ENCODE data around the gene TIAM2. TPM values are rescaled to one million over a fixed set of nuclear protein-coding genes. Genes with fewer than 3 reads are reported as not detected.
"Not testable (repeated sequence)": the region's sequence is repeated elsewhere in the genome, so short reads cannot be mapped to it uniquely, and the experiment has no call there.

Gene TIAM2
- 8.0 and 11.3 TPM in 2 replicates for total RNA-seq (2014; rRNA removed; shearing (Covaris generic); ENCODE audit: low replicate concordance)

DNA sequence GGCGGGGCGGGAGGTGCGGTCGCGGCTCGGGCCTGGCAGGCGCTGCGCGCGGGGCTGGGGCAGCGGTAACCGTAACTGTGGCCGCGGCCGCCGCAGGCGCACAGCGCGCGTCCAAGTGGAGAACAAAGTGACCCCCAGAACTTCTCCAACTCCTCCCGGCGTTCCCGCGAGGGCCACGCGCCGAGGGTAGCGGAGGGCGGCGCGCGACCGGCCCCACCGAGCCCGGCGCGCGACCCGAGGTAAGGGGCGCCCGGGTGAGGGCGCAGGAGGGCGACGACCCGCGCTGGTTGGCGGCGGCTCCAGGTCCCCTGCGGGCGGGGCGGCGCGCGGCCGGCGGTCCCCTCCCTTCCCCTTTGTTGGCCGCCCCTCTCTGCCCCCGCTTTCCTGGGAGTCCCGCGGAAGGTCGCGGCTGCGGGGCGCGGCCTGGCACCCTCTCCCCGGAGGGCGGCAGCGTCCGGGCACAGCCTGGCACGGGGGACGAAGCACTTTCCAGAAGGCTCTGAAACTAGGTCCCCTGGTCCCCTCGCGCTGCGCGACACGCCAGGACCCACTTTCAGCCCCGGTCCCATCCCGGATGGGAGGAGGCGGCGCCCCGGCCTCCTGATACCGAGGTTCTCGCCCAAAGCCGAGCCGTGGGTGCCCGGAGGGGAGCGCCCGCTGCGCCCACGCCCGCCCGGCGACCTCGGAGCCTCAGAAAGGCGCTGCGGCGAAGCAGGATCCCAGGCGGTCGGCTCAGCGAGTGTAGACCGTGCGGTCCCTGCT, at the start of gene TIAM2:
Gene TIAM2, plus strand, starts transcription at position 62 of the 762 bp plus-strand sequence. CDS start 133,909 bp downstream, outside the sequence.
- peak; percentile 58 for DNase-seq (ENCODE audit: low read depth)
- in situ Hi-C loops (cut with HindIII; ENCODE audit: low pct_unique_long_range_greater_than_20kb, low sequenced_read_pairs): no loop called here

DNA sequence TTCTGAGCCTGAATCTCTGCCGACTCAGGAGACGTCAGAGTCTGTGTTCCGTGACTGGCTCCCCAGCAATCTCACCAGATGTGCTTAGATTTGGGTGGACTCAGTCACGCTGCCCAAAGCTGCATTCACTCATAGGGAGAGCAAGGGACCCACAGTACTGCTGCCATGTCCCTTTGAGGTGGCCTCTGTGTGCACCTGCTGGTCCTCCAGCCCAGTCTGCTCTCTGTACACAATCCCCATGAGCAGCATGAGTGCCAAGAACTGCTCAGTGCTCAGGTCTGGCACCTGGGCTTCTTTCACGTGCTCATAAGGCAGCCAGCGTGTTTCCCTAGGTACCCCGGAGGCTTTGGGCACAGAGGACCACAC, 44.2 kb upstream of the TIAM2 start:
- DNase-seq (ENCODE audit: low read depth): no peak
- in situ Hi-C loops (cut with HindIII; ENCODE audit: low pct_unique_long_range_greater_than_20kb, low sequenced_read_pairs): no loop called here

DNA sequence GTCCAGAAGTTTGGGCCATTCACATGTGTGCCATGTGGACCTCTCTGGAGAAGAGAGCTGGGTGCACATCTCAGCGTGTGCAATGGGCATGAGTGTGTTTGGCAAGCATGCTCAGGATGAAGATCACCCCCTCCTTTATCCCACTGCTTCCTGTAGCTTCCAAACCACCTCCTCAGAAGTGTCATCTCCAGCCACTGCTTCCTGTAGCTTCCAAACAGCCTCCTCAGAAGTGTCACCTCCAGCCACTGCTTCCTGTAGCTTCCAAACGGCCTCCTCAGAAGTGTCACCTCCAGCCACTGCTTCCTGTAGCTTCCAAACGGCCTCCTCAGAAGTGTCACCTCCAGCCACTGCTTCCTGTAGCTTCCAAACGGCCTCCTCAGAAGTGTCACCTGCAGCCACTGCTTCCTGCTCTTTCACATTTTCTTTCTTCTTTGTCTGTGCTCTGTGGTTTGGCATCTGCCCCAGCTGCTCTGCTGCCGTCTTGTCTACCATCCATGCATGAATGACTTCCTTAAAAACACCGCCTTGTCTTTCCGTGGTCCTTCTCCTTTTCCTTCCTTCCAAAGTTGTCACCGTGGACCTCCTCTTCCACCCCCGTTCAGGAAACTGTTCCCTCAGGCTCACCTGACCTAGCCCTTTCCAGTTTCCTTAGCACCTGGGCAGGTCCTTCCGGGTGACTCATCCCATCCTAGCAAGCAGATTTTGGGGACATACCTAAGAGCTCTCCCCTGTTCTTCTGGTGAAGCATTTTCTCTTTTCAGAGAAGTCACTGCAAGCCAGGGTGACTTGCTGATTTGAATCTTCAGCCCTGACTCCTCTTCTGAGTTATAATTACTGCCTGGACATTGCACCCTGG, 43.5 kb upstream of the TIAM2 start:
- DNase-seq (ENCODE audit: low read depth): no peak
- in situ Hi-C loops (cut with HindIII; ENCODE audit: low pct_unique_long_range_greater_than_20kb, low sequenced_read_pairs): no loop called here

DNA sequence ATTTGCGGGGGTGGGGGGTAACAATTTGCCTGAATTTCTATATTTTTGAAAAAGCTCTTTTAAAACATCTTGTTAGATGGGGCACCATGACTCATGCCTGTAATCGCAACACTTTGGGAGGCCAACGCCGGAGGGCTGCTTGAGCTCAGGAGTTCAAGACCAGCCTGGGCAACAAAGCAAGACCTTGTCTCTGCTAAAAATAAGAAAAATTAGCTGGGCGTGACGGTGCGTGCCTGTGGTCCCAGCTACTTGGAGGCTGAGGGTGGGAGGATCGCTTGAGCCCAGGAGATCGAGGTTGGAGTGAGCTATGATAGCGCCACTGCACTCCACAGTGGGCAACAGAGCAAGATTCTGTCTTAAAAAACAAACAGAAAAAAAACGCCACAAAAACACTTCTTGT, 41.5 kb upstream of the TIAM2 start:
- no peak for DNase-seq (ENCODE audit: low read depth)
- in situ Hi-C loops (cut with HindIII; ENCODE audit: low pct_unique_long_range_greater_than_20kb, low sequenced_read_pairs): no loop called here

DNA sequence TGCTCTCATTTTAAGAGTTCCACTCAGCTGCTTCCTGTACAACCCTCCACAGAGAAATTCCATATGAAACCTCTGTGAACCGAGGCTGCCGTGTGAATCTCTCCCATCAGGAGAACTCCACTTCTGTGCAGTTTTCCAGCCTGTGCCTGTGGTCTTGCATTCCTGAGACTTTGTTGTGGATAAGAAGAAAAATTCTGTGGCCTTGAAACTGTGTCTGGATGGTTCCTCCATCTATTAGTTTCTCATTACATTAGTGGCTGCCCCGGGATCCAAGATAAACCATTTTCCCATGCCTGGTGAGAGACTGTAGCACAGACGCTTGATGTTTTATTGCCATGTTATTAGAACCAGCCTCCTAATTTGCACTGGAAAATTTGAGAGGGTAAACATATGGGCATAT, 40.8 kb upstream of the TIAM2 start:
- DNase-seq (ENCODE audit: low read depth): no peak
- in situ Hi-C loops (cut with HindIII; ENCODE audit: low pct_unique_long_range_greater_than_20kb, low sequenced_read_pairs): no loop called here

DNA sequence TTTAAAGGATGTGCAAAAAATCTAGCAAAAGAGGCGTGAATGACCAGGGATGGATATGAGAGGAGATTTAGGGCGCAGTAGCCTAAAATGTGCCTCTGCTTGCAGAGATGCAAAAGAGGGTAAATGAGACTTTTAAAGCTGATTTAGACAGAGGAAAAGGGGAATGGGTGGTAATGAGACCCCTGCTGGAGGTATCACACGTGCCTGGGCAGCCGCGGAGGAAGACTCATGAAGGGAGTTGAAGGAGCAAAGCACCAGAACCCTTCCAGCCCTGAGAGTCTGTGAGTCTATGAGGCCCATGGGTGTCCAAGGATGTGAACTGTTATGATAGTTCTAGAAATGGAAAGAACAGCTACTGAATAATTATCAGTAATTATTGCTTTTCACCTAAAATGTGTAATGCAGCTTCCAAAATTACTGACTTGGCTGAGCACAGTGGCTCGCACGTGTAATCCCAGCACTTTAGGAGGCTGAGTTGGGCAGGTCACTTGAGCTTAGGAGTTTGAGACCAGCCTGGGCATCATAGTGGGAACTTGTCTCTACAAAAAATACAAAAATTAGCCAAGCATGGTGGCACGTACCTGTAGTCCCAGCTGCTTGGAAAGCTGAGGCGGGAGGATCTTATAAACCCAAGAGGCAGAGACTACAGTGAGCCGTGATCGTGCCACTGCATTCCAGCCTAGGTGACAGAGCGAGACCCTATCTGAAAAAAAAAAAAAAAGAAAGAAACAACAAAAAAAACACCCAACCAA, 38.2 kb upstream of the TIAM2 start:
- in situ Hi-C loops (cut with HindIII; ENCODE audit: low pct_unique_long_range_greater_than_20kb, low sequenced_read_pairs): no loop called here
- no peak for DNase-seq (ENCODE audit: low read depth)

DNA sequence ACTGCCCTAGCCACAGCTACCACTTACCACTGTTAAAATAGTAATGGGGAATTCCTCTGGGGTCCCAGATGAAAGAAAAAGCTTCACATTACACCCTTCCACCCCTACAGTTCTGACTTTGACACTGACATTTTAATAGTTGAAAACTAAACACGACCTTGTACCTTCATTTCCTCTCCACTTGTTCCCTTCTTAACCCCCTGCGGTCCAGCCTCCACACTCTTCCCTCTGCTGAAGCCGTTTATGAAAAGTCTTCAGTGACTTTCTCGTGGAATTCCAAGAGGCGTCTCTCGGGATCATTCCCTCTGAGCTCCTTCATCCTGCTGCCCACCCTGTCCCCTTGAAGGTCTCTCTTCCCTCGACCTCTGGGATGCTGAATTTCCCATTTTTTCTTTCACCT, 36.6 kb upstream of the TIAM2 start:
- DNase-seq (ENCODE audit: low read depth): no peak
- in situ Hi-C loops (cut with HindIII; ENCODE audit: low pct_unique_long_range_greater_than_20kb, low sequenced_read_pairs): no loop called here

DNA sequence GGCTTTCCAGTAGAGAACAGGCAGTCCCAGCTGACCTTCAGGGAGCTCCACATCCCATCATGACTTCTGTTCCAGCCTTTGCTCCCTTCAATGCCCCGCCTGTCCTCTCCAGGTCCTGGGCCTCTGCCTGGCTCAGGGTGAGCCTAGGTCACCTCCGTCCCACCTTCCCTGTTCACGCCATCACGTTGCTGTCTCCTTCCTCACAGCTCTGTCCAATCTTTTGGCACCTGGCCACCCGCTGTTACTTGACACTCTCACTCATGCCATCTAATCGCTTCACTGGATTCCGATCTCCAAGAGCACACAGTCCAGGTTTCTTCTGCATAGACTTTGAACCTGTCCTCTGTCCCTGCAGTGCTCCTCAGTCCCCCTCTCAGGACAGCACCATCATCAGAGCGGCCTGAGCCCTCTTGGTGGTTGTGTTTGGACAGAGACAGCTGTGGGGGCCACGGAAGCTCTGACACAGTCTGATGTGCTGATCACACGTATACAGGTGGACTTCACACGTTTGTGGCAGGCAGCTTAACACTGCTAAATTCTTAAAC, 34.7 kb upstream of the TIAM2 start:
- in situ Hi-C loops (cut with HindIII; ENCODE audit: low pct_unique_long_range_greater_than_20kb, low sequenced_read_pairs): no loop called here
- DNase-seq (ENCODE audit: low read depth): peak; percentile 72

DNA sequence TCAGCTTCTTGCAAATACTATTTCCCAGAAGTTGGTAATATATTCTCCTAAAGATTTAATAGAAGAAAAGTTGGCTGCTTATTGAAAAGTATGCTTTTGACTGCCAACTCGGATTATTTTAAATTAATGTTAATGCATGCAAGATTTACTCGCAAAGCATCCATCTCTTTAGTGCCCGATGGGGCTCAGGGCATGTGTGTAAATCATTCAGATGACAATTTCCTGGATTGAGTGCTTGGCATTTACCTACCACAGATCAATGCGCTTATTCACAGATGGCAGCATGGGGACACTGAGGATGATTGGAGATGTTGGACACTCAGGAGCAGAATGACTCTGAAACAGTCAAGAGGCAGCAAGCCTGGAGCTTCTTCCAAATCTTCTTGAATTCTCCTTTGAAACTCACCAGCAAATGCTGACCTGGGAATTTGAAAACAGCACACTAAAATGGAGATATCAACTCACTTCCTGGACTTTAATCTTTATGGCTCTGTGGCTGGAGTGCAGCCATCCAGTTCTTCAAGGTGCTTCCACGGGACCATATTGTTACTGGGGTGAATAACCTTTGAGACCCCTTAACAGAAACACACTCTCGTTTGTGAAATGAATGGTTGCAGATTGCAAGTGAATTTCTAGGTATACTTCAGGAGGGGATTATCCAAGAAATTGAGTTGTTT, 34.1 kb upstream of the TIAM2 start:
- in situ Hi-C loops (cut with HindIII; ENCODE audit: low pct_unique_long_range_greater_than_20kb, low sequenced_read_pairs): no loop called here
- DNase-seq (ENCODE audit: low read depth): no peak

DNA sequence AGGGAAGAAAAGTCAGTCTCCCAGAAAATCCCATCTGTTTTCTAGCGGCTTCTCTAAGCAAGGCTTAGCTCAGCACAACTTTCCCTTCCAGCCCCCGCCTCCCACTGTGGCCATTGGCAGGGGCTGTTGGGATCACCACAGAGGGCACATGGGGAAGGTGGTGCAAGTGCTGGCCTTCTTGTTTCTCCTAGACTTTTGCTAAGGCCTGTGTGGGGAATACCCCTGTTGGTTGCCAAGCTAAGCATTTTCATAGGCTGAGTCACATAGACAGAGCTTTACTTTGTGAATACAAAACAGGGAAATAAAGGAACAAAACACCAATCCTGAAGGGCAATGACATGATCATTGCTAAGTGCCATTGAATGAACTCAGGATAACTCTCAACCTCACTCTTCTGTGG, 32.4 kb upstream of the TIAM2 start:
- DNase-seq (ENCODE audit: low read depth): peak; percentile 86
- in situ Hi-C loops (cut with HindIII; ENCODE audit: low pct_unique_long_range_greater_than_20kb, low sequenced_read_pairs): no loop called here

DNA sequence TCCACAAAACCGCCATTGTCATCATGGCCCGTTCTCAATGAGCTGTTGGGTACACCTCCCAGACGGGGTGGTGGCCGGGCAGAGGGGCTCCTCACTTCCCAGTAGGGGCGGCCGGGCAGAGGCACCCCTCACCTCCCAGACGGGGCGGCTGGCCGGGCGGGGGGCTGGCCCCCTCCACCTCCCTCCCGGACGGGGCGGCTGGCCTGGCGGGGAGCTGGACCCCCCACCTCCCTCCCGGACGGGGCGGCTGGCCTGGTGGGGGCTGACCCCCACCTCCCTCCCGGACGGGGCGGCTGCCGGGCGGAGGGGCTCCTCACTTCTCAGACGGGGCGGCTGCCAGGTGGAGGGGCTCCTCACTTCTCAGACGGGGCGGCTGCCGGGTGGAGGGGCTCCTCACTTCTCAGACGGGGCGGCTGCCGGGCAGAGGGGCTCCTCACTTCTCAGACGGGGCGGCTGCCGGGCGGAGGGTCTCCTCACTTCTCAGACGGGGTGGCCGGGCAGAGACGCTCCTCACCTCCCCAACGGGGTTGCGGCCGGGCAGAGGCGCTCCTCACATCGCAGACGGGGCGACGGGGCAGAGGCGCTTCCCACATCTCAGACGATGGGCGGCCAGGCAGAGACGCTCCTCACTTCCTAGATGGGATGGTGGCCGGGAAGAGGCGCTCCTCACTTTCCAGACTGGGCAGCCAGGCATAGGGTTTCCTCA, 28.9 kb upstream of the TIAM2 start:
- in situ Hi-C loops (cut with HindIII; ENCODE audit: low pct_unique_long_range_greater_than_20kb, low sequenced_read_pairs); DNase-seq (ENCODE audit: low read depth): not testable (repeated sequence)

DNA sequence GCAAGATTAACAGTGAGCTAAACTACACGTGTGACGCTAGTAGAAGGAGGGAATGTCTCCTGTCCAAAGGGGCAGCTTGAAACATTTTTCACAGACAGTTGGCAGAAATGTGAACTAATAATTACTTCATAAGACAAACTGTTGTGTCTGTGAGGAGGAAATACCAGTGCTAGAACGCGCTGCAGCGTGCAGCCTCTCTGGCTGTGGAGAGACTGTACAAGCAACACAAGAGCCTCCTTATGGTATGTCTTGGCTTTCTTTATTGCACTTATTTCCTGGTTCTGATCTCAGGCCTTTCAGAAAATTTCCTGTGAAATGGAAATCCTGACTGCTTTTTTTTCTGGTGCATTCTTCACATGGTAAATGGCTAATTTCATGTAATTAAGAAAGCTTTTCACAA, 25.3 kb upstream of the TIAM2 start:
- no peak for DNase-seq (ENCODE audit: low read depth)
- in situ Hi-C loops (cut with HindIII; ENCODE audit: low pct_unique_long_range_greater_than_20kb, low sequenced_read_pairs): no loop called here

DNA sequence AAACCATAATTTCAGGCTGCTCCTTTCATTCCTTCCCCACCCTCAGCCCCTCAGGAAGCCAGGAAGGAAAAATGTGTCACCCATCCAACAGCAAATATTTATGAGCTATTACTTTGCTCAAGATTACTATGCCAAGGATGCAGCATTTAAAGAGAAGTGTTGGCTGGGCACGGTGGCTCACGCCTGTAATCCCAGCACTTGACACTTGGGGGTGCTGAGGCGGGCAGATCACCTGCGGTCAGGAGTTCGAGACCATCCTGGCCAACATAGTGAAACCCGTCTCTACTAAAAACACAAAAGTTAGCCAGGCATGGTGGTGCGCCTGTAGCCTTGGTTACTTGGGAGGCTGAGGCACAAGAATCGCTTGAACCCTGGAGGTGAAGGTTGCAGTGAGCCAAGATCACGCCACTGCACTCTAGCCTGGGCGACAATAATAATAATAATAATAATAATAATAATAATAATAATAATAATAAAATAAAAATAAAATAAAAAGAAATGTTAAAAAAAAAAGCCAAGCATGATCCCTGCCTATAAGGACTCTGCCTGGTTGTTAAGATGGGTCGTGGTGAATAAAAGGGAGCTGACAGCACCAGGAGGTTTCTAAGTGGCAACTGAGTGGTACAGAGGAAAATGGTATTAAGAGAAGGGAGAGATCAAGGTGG, 20.5 kb upstream of the TIAM2 start:
- no peak for DNase-seq (ENCODE audit: low read depth)
- in situ Hi-C loops (cut with HindIII; ENCODE audit: low pct_unique_long_range_greater_than_20kb, low sequenced_read_pairs): no loop called here

DNA sequence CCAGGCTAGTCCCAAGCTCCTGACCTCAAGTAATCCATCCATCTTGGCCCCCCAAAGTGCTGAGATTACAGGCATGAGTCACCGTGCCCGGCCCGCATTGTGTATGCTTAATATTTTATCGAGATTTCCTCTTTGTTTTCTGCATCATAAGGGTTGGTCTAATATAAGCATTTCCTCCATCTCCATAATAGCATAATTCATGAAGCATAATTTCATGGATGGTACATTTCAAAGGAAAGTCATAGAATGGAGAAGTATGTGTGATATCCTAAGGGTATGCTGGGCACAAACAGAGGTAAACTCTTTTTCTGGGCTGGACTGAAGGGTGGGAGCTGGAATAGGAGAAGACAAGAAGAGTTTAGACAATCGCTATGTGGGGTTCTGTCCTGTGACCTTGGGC, 17.5 kb upstream of the TIAM2 start:
- in situ Hi-C loops (cut with HindIII; ENCODE audit: low pct_unique_long_range_greater_than_20kb, low sequenced_read_pairs): no loop called here

DNA sequence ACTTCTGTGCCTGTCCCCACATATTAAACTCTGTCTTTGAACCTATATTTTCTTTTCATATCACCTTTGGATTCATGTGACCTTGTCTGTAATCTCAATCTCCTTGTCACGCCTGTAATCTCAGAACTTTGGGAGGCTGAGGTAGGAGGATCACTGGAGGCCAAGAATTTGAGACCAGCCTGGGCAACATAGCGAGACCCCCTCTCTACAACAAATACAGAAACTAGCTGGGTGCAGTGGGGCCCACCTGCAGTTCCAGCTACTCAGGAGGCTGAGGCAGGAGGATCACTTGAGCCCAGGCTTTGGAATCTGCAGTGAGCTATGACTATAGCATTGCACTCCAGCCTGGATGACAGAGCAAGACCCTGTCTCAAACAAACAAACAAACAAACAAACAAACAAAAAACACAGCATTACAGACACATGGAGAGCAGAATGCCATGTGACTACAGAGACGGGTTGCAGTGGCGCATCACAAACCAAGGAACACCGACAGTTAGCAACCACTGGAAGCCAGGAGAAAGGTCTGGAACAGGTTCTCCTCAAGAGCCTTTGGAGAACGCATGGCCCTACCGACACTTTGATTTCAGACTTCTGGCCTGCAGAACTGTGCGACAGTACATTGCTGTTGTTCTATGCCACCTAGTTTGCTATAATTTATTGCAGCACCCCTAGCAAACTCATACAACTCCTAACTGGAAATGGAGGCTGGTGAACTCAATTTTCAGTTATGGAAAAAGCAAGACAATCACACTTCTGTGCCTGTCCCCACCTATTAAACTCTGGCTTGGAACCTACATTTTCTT, 14.6 kb upstream of the TIAM2 start:
- in situ Hi-C loops (cut with HindIII; ENCODE audit: low pct_unique_long_range_greater_than_20kb, low sequenced_read_pairs): no loop called here
- DNase-seq (ENCODE audit: low read depth): no peak

More for the DNA sequence above, 17.5 kb upstream of the TIAM2 start:
- DNase-seq (ENCODE audit: low read depth): no peak

DNA sequence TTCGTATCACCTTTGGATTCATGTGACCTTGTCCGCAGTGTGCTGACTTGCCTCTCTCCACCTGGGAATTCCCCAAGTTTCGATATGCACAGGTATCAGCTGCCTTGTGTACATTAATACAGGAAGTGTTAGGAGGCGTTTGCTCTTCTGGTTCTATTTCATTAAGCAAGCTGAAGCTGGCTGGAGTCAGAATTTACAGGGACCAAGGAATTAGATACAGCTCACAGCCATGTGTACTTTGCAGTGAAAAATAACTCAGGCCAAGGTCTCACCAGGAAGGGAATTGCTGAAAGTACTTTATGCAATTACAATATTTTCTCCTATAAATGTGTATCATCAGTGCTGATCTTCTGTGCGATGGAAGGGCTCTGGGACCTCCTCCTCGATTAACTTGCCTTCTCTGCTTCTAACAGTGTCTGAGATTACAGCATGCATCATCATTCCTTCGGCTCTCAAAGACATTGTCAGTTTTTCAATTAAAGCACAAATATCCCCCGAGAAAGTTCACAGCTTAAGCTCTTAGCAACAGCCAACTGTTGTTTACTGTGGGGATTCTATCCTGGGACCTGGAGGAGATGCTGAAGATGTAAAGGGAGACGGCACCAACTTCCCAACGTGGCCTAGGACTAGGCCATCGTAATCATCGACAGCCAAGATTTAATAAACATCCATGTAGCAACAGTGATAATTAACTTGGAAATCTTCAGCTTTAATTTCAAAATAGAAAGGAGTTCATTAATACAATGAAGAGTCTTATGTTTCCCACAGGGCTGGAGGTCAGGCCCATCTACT, 13.8 kb upstream of the TIAM2 start:
- in situ Hi-C loops (cut with HindIII; ENCODE audit: low pct_unique_long_range_greater_than_20kb, low sequenced_read_pairs): no loop called here
- no peak for DNase-seq (ENCODE audit: low read depth)

Measured in Caki2 (cell line).